ENCODE data around the gene RBM44.

The RBM44 gene

GRCh38 chr2:237872178-237872887 lies 73.8 kb downstream of the RBM44 start:
- no peak for DNase-seq (ENCODE audit: low read depth in 2 of 2)

GRCh38 chr2:237873421-237873831 lies 74.8 kb downstream of the RBM44 start:
- no peak for DNase-seq (ENCODE audit: low read depth in 2 of 2)

- no peak for DNase-seq (ENCODE audit: low read depth in 2 of 2)
These were observed 75.4 kb downstream of the RBM44 start for GRCh38 chr2:237873897-237874551.

- DNase-seq (ENCODE audit: low read depth in 2 of 2) = no peak
These were observed 76.1 kb downstream of the RBM44 start for GRCh38 chr2:237874585-237875161.

- no peak for DNase-seq (ENCODE audit: low read depth in 2 of 2)
These were observed 76.9 kb downstream of the RBM44 start for GRCh38 chr2:237875256-237876060.

- no peak for DNase-seq (ENCODE audit: low read depth in 2 of 2)
These were observed 77.5 kb downstream of the RBM44 start for GRCh38 chr2:237876061-237876526.

- no peak for DNase-seq (ENCODE audit: low read depth in 2 of 2)
These were observed 78.0 kb downstream of the RBM44 start for GRCh38 chr2:237876532-237876931.

GRCh38 chr2:237876951-237877491 lies 78.4 kb downstream of the RBM44 start:
- no peak for DNase-seq (ENCODE audit: low read depth in 2 of 2)

- DNase-seq (ENCODE audit: low read depth in 2 of 2) = no peak
These were observed 79.2 kb downstream of the RBM44 start for GRCh38 chr2:237877576-237878307.

- DNase-seq (ENCODE audit: low read depth in 2 of 2) = no peak
These were observed 79.9 kb downstream of the RBM44 start for GRCh38 chr2:237878321-237879057.

GRCh38 chr2:237879058-237879430 lies 80.5 kb downstream of the RBM44 start:
- DNase-seq (ENCODE audit: low read depth in 2 of 2) = no peak

- DNase-seq (ENCODE audit: low read depth in 2 of 2) = no peak
These were observed 81.5 kb downstream of the RBM44 start for GRCh38 chr2:237879991-237880560.

GRCh38 chr2:237882510-237883481 lies 84.2 kb downstream of the RBM44 start:
- DNase-seq (ENCODE audit: low read depth in 2 of 2) = no peak

- no peak for DNase-seq (ENCODE audit: low read depth in 2 of 2)
These were observed 85.4 kb downstream of the RBM44 start for GRCh38 chr2:237883951-237884446.

GRCh38 chr2:237884681-237885080 lies 86.1 kb downstream of the RBM44 start:
- DNase-seq (ENCODE audit: low read depth in 2 of 2) = no peak

- no peak for DNase-seq (ENCODE audit: low read depth in 2 of 2)
These were observed 86.7 kb downstream of the RBM44 start for GRCh38 chr2:237885111-237885930.

- no peak for DNase-seq (ENCODE audit: low read depth in 2 of 2)
These were observed 87.5 kb downstream of the RBM44 start for GRCh38 chr2:237885931-237886684.

Measured in stimulated activated CD4-positive, alpha-beta T cell treated with anti-CD3 and anti-CD28 coated beads, Interleukin-15, amount 100 ng/mL, for 48 hours (primary cell).